SIG-M5 (cell line): ENCODE data around the gene RILPL2.
"Not testable (repeated sequence)": the region's sequence is repeated elsewhere in the genome, so short reads cannot be mapped to it uniquely, and the experiment has no call there.

ENCODE experiments used
- DNase-seq: peaks from one replicate; lab custom pipeline; 2025; lab: John Stamatoyannopoulos, UW

Gene RILPL2

GRCh38 chr12:123401753-123402683, 34.5 kb downstream of the RILPL2 start:
- no peak for DNase-seq

GRCh38 chr12:123399255-123399617, 37.2 kb downstream of the RILPL2 start:
- no peak for DNase-seq

- DNase-seq, result no peak
Measured at GRCh38 chr12:123398550-123399254, 37.8 kb downstream of the RILPL2 start.

- no peak for DNase-seq
Measured at GRCh38 chr12:123398177-123398549, 38.3 kb downstream of the RILPL2 start.

- DNase-seq, result no peak
Measured at GRCh38 chr12:123397400-123397799, 39.1 kb downstream of the RILPL2 start.

GRCh38 chr12:123396954-123397353, 39.5 kb downstream of the RILPL2 start:
- DNase-seq, result no peak

GRCh38 chr12:123396543-123396942, 39.9 kb downstream of the RILPL2 start:
- no peak for DNase-seq

- no peak for DNase-seq
Measured at GRCh38 chr12:123395236-123395635, 41.2 kb downstream of the RILPL2 start.

GRCh38 chr12:123393747-123394146, 42.7 kb downstream of the RILPL2 start:
- DNase-seq, result no peak

- no peak for DNase-seq
Measured at GRCh38 chr12:123391546-123392343, 44.7 kb downstream of the RILPL2 start.

- no peak for DNase-seq
Measured at GRCh38 chr12:123390498-123391426, 45.7 kb downstream of the RILPL2 start.

GRCh38 chr12:123389560-123390351, 46.7 kb downstream of the RILPL2 start:
- DNase-seq, result no peak

- DNase-seq, result no peak
Measured at GRCh38 chr12:123388951-123389559, 47.4 kb downstream of the RILPL2 start.

GRCh38 chr12:123388177-123388950, 48.1 kb downstream of the RILPL2 start:
- no peak for DNase-seq

- DNase-seq, result no peak
Measured at GRCh38 chr12:123387508-123388176, 48.8 kb downstream of the RILPL2 start.

- DNase-seq, result not testable (repeated sequence)
Measured at GRCh38 chr12:123385536-123385935, 50.9 kb downstream of the RILPL2 start.

GRCh38 chr12:123384994-123385376, 51.5 kb downstream of the RILPL2 start:
- no peak for DNase-seq

GRCh38 chr12:123384318-123384993, 52.0 kb downstream of the RILPL2 start:
- no peak for DNase-seq
